ENCODE data around the gene IL17B.
"Not testable (repeated sequence)": the region's sequence is repeated elsewhere in the genome, so short reads cannot be mapped to it uniquely, and the experiment has no call there.

The IL17B gene

DNA sequence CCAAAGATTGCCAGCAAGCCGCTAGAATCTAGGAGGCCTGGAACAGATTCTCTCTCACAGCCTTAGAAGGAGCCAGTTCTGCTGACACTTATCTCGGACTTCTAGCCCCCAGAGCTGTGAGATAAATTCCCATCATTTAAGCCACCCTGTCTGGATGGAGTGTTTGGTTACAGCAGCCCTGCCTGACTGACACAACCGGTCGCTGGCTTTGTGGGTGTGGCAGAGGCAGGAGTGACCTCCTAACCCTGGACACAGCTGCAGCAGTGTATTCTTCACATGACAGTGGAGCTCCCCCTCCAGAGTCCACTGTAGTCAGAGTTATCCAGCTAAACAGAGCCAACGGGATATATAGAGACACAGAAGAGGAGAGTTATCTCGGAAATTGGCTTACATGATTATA, 21.2 kb upstream of the IL17B start:
- DNase-seq (ENCODE audit: low read depth in 2 of 2), result no peak

DNA sequence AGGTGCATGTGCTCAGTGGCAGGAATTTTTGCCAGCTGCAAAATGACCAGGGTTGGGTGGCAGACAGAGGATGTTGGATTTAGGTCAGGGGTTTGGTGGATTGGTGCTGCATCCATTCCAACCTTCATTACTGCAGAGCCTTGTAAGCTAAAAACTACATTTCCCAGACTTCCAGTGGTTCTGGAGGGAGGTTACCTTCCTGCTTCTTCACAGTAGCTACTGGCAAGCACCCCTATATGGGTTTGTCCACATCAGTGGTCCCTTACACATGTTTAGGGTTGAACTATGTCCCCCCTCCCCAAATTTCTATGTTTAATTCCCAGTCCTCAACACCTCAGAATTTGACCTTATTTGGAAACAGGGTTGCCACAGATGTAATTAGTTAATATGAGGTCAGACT, 20.7 kb upstream of the IL17B start:
- DNase-seq (ENCODE audit: low read depth in 2 of 2), result no peak

DNA sequence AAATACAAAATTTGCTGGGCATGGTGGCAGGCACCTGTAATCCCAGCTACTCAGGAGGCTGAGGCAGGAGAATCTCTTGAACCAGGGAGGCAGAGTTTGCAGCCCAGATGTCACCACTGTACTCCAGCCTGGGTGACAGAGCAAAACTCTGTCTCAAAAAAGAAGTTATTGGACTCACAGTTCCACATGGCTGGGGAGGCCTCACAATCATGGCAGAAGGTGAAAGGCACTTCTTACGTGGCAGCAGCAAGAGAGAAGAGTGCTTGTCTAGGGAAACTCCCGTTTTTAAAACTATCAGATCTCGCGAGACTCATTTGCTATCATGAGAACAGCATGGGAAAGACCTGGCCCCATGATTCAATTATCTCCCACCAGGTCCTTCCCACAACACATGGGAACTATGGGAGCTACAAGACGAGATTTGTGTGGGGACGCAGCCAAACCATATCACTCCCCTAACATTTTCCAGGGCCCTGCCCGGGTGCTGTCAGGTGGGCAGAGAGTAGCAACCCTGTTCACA, 19.7 kb upstream of the IL17B start:
- not testable (repeated sequence) for DNase-seq (ENCODE audit: low read depth in 2 of 2)

DNA sequence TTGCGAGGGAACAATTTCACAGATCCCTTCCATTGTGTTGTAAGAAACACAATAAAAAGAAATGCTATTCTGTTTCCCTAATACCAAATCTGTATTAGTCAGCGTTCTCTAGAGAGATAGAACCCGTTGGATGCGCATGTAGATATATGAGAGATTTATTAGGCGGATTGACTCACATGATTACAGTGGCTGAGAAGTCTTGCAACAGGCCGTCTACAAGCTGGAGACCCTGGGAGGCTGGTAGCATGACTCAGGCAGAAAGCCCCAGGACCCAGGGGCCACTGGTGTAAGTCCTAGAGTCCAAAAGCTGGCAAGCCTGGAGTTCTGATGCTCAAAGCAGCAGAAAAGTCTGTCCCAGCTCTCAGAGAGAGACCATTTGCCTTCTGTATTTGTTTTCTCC, 18.4 kb upstream of the IL17B start:
- peak; percentile 95 for DNase-seq (ENCODE audit: low read depth in 2 of 2)

DNA sequence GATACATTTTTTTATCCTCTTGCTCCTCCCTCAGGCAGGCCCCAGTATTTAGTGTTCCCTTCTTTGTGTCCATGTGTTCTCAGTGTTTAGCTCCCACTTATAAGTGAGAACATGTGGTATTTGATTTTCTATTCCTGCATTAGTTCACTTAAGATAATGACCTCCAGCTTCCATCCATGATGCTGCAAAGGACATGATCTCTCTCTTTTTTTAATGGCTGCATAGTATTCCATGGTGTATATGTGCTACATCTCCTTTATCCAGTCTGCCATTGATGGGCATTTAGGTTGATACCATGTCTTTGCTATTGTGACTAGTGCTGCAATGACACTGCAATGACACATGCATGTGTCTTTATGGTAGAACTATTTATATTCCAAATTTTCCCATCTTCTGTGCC, 15.9 kb upstream of the IL17B start:
- DNase-seq (ENCODE audit: low read depth in 2 of 2), result not testable (repeated sequence)

DNA sequence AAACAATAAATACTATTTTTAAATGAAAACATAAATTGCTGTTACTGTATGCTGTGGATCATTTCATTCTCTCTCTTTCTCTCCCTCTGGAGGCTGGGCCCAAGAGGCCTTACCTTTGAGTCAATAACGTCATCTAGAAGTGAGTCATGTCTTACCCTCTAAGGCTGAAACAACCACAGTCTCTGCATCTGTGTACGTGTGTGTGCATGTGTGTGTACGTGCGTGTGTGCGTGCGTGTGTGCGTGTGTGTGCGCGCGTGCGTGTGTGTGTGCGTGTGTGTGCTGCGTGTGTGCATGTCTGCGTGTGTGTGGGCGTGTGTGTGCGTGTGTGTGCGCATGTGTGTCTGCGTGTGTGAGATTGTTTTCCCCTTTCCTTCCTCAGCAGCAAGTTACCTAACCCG, 13.6 kb upstream of the IL17B start:
- no peak for DNase-seq (ENCODE audit: low read depth in 2 of 2)

DNA sequence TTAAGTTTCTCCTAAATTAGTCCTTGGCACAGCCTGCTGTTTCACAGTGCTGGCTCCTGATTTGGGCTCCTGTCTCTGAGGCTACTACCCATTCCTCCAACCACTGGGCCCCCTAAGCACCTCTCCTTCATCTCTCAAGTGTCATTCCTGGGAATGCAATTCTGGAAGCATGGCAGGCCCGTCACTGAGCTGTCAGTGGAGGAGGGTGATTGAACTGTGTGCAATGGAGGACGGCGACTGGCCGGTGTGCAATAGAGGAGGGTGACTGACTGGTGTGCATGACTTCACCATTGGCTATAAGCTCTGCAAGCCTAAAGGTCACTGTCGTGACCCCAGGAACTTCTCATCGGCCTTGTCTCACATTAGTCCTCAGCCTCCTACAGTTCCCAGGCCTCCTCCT, 12.4 kb upstream of the IL17B start:
- DNase-seq (ENCODE audit: low read depth in 2 of 2), result no peak

DNA sequence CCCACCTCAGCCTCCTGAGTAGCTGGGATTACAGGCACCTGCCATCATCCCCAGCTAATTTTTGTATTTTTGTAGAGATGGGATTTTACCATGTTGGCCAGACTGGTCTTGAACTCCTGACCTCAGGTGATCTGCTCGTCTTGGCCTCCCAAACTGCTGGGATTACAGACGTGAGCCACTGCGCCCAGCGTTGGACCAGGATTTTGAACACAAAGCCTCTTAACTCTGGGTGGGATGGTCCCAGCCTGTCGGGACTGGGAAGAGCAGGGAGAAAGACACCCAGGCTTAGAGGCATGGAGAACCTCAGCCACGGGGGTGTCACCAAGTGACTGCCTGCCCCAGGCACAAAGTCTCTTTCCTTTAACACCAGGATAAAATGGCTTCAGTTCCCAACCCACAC, 12.0 kb upstream of the IL17B start:
- not testable (repeated sequence) for DNase-seq (ENCODE audit: low read depth in 2 of 2)

DNA sequence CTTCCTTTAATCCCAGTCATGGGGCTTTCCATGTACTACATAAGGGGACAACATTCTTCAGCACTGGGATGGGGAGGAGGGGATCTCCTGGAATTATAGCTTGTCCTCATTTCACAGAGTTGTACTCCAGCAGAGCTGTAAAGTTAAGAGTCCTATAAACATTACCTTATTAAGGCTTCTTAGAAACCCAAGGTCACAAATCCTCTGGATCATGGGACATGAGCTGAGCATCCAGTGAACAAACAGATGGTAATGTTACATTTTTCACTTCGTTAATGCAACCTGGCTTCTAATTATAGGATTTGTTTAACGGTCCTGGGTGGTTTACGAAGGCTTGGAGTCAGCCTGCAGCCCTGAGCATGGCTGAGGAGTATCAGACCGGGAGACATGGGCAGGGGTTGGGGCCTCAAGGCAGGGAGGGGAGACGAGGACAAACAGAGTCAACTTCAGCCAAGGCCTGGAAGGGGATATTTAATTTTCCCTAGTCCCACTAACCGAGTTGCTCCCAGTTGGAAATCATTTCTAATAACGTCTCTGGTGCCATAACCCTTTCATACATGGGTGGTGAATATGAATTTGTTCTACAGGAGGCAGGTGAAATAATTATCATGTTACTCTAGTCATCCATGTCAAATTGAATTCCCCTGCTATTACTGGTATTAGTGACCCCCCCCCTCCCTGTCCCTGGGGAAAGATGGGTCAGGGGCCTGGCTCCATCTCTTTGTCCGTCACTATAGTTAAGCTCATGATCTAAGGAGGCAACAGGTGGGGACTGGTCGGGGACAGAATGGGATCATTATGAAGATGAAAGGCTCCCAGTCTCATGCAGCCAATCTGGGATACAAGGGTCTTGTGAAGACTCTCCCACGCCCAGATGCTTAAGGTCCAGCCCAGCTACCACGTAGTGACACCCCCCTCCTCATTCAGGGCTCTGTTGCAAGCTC, 10.7 kb upstream of the IL17B start:
- DNase-seq (ENCODE audit: low read depth in 2 of 2), result no peak

DNA sequence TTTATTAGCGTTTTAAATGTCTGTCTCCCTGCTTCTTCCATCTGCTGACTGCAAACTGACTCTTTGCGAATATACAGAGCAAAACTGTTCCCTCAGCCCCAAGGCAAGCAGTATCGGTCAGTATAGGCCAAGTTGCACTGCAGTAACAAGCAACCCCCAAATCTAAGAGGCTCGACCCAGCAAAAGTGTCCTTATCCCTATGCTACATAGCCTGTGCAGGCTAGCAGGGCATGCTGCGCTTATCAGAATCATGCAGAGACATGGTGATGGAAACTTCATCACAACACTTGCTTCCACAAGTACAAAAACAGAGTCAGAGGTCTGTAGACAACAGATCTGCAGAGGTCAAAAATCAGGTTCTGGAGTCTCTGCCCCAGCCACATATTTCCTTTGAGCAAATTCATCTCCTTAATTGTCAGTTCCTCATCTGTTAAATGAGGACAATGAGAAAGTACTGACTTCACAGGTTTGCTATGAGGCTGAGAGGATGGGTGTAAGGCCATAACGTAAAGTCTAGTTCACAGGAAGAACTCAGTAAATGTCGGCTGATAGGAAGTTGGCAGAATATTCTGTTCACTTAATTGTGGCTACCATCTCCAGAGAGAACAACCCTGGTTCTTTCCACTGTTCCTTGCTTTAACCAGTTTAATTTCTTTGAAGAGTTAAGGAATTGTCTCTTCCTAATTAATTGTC, 9.6 kb upstream of the IL17B start:
- no peak for DNase-seq (ENCODE audit: low read depth in 2 of 2)

DNA sequence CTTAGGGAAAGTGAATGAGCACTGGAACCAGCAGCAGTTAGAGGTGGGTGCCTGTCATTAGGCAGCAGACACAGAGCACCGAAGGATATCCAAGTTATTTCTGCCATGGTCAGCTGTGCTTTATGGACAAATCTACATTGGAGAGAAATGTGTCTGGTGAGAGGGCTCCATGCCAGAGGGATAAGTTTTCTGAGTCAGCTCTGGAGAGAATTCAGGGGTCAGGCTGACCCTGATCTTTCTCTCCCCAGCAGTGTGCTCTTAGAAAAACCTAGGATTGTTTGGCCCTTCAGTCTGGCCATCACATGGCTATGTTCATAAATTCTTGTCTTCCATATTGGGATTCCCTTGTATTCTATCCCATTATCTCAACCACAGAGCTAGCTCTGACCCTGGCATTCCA, 8.9 kb upstream of the IL17B start:
- no peak for DNase-seq (ENCODE audit: low read depth in 2 of 2)

DNA sequence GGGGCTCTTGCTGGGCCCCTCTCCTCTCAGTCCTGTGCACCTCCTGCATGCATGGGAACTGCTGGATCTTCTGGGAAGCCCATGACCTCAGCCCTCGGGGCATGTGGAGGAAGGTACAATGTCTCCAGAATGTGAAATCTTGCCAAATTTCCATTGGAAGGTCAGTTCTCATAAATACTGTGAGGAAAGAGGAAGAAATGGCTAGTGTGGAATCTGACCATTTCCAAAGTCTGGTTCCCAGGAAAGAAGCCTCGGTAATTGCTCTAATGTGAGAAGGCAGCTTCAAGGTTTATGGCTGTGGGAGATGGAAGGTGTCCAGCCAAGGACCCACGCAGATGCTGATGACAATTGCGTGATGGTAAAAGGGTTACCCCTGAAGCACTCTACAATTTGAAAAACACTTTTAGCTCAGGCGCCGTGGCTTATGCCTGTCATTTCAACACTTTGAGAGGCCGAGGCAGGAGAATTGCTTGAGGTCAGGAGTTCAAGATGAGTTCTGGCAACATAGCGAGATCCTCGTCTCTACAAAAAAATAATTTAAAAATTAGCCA, 8.1 kb upstream of the IL17B start:
- no peak for DNase-seq (ENCODE audit: low read depth in 2 of 2)

DNA sequence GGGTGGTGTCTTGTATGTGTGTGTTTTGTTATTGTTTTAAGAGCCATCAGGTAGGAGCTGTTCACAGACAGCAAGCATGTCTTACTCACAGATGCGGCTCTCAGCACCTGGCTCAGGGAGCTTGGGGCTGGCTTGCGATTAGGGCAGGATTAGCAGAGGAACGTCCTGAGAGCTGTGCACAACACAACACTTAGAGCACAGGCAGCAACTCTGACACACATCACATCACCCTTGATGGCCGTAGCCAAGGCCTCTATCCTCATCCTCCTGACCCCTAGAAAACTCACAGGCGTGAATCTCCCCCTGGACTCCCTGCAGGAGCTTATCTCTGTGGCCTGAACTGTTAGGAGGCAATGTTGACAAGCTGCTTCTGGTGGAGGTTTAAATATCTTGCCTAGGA, 7.1 kb upstream of the IL17B start:
- DNase-seq (ENCODE audit: low read depth in 2 of 2), result no peak

DNA sequence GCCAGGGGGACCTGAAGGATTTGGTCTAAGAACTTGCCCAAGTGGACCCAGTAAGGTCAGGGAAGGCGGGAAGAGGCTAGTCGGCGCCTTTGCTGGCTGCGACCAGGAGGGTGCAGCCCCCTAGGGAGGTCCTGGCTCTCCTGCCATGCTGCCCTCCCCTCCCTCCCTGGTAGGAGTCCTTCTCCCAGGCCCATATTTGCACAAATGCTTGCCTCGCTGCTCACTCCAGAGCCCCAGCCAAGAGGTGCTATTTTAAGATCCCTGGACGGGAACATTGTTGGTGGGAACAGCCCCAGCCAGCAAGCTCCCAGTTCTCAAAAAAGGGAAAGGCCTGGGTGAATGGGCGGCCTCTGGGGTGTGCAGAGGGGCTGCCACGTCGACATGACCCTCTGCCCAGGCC, 4.3 kb upstream of the IL17B start:
- no peak for DNase-seq (ENCODE audit: low read depth in 2 of 2)

DNA sequence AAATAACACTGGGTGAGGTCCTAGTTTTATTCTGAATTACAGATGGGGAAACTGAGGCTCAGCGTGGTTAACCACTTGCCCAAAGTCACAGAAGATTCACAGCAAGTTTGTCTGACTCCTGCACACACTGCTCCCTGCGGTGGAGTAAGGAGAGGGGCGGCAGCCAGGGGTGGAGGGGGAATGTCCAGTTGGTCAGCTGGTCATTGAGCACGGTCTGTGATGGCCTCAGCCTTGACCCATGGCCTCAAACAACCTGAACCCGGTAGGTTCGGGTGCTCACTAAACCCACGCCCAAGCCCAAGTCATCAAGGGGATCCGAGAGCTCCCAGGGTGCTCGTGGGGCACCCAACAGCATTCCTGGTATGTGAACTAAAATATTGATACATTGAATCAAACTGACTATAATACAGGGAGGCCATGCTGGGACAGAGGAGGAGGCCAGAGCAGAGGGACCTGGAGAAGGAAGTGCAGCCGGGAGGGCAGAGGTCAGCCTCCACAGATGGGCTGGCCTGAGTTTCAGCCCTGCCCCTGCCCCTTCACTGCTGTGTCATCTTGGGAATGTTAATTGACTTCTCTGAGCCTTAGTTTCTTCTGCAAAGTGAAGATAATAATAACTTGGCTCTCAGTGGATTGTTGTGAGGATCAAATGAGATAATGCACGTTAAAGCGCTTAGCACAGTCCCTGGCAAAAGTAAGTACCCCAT, 3.6 kb upstream of the IL17B start:
- DNase-seq (ENCODE audit: low read depth in 2 of 2), result no peak

DNA sequence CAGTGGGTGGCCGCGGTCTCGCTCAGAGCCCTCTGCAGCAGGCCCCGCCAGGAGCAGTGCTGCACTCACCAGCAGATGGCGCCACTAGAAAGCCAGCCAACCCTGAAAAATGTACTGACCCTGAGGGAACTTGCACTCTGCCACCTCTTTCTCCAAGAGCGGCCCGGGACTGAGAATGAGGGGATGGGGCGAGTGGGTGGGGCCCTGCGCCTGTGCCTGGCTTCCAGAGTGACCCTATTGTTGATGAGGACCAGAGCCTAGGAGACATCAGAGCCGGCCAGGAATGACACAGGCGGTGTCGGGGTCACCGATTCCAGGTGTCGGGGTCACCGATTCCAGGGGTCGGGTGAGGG, 2.9 kb upstream of the IL17B start:
- no peak for DNase-seq (ENCODE audit: low read depth in 2 of 2)

DNA sequence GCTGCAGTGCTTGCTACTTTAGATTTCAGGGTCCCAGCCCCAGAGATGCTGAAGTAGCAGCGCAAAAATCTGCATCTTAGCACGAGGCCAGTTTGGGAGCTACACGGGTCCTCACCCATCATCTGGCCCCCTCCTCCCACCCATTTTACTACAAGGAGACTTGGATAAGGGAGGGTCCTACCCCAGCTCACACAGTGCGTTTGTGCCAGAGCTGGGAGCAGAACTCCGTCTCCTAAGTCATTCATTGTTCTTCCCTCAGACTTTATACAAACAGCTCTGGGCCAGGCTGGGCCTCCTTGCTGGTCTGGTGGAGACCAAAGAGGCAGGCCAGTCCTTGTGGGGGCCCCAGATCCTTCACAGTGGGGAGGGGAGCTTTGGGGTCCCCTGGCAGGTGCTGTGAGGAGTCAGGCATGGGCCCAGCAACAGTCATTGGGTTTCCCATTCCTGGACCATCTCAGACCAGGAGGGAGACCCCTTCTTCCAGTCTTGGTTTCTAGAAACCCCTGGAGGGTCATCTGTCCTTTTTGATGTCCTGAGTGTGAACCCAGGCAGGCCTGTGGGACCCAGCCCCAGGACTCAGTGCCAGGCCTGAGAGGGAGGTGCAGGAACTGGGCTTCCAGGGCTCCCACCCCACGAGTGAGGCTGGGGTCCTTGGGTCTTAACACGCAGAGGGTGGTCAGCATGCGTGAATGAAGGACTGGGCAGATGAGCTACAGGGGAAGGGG, 2.3 kb upstream of the IL17B start:
- DNase-seq (ENCODE audit: low read depth in 2 of 2), result no peak

DNA sequence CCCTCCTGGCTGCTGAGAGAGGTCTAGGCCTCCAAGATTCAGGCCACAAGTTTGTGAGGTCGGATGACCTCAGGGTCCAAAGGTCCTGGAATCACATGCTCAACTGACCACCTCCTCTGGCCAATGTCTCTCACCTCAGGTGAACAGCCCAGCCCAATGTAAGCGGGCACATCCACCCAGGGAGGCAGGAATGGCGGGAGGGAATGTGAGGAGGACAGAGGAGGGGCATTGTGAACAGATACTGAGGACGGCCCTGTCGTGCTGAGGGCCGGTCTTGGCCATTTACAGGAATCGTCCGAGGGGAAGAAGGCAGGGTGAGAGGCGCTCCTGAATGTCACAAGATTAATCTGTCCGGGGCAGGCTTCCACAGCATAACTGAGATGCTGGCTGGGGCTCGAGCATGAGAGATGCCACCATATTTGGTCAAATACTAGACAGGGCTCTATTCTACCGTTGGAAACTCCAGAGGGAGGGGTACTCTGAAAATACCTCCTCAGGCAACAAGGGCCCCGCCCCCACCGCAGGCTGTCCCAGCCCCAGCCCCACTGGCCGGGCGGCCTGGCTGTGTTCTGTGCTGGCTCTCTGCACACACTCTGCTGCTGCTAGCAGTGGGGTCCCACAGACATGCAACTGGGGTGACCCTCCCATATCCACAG, 1.5 kb upstream of the IL17B start:
- no peak for DNase-seq (ENCODE audit: low read depth in 2 of 2)

DNA sequence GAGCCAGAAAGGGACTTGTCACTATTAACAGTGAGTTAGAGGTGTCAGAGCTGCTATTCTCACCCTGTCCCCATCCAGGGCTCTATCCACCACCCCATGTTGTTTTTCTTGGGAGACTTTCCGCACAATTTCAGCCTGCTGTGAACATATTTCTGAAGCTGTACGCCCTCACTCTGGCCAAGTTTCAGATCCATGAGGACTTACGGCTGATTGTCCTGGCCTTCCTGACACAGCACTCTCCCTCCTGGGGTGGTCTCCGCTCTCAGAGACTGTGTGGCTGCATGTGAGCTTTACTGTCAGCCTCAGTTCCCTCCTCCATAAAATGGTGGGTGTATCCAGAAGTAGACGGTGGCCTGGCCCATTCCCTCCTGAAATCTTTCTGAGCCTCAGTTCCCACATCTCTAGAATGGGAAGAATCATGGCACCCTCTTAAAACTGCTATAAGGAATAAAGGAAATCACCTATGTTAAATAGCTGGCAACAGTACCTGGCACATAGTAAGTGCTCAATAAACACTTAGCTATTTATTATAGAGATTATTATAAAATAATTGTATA, 804 bp upstream of the IL17B start:
- DNase-seq (ENCODE audit: low read depth in 2 of 2), result no peak

DNA sequence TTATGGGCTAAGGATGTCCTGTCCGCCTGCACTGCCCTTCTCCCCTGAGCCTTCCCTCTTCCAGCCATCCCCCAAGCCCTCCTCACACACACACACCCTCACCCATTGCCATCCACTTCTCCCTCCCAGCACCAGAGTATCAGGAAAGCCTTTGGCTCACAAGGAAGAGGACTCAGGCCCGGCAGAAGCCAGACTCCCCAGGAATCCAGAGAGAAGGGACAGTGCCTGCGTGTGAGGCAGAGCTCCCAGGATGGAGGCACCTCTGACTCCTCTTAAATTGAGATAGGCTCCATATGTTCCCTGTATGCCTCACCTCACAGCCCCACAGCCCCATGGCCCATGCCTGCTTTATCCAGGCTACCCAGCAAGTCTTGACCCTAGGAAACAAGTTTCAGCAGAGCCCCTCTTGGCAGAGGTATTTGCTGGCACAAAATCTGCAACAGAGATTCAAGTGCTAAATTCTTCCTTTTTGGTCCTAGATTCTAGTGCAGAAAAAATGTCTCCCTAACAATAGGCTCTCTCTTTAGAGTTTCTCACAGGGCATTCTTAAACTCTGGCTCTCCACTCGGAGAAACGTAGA, 761 bp downstream of the IL17B start:
- no peak for DNase-seq (ENCODE audit: low read depth in 2 of 2)

Data from fibroblast of skin of left quadriceps (primary cell).